K562 (cell line): ENCODE measurements around the gene TTC39C. TPM values are rescaled to one million over a fixed set of nuclear protein-coding genes. Genes with fewer than 3 reads are reported as not detected.

Experiments used
- ATAC-seq: fragments of 200-7000 bp; cut with Tn5 transposase; 3 replicates; pipeline ENCODE4 v1.9.1; 2020; ENCODE audit warnings: moderate library complexity
- BruUV-seq: library from RNA; stranded (reverse); fragments of 400-500 nt; replicated peaks from 2 replicates; lab custom pipeline; 2021; lab: Mats Ljungman, UMichigan
- CTCF ChIA-PET: fragments of 300-600 bp; formaldehyde crosslinking; extraction: SDS; loops from one replicate; lab custom pipeline; 2021; ENCODE audit warnings: low intra/inter-chr PET ratio; lab: Yijun Ruan, JAX
- POLR2A ChIA-PET: fragments of 300-600, 350-650 bp; sonication (Branson Sonifier 250); formaldehyde crosslinking; extraction: SDS; loops from one replicate; lab custom pipeline; 2021; ENCODE audit warnings: antibody characterized with exemption, inconsistent platforms; lab: Yijun Ruan, JAX
- DNase-seq, 4 experiments: peaks; one replicate each; pipeline versions ENCODE4 v3.0.0 to v3.0.0-alpha.2; 2011 to 2018; ENCODE audit warnings: low spot score in 3 of 4, mixed read lengths in 3 of 4; ENCODE audit errors: extremely low read depth in 1 of 4
- FAIRE-seq: peaks from 2 replicates; lab custom pipeline; 2011; peaks lifted over from hg19 to GRCh38; lab: Jason Lieb, UNC
- H2AFZ ChIP-seq: 2 replicates; pipeline ENCODE4 v1.6.0; 2011; ENCODE audit warnings: low read depth, low read length, control low read depth, inconsistent platforms
- H3K27ac ChIP-seq: fragments of 200-600 bp; 3 replicates; pipeline ENCODE4 v1.8.0; 2011; ENCODE audit warnings: low read depth, mild to moderate bottlenecking, control low read depth, inconsistent platforms, low read length, moderate library complexity, mixed read lengths; ENCODE audit errors: extremely low read depth
- H3K27me3 ChIP-seq, 2 experiments: fragments of 300-600 bp in 1 of 2; 2 replicates in 1 of 2; 3 replicates in 1 of 2; pipeline versions ENCODE4 v1.6.0 to v1.8.0; 2011; ENCODE audit warnings: inconsistent platforms in 2 of 2, low read length in 2 of 2, mild to moderate bottlenecking in 1 of 2, mixed read lengths in 1 of 2, moderate library complexity in 1 of 2; ENCODE audit not compliant: control insufficient read depth in 2 of 2, insufficient read depth in 2 of 2
- H3K36me3 ChIP-seq: fragments of 300-600 bp; 3 replicates; pipeline ENCODE4 v1.8.0; 2011; ENCODE audit warnings: mild to moderate bottlenecking, low read length, inconsistent platforms; ENCODE audit not compliant: control insufficient read depth, insufficient read depth
- H3K4me1 ChIP-seq, 2 experiments: fragments of 200-600 bp in 1 of 2; replicated peaks in 1 of 2; 2 replicates in 1 of 2; 3 replicates in 1 of 2; pipeline versions ENCODE4 v1.5.1 to v1.8.0; 2011; ENCODE audit warnings: inconsistent platforms in 2 of 2, low read length in 2 of 2, mild to moderate bottlenecking in 1 of 2, mixed read lengths in 1 of 2, moderate library complexity in 1 of 2; ENCODE audit not compliant: control insufficient read depth in 2 of 2, insufficient read depth in 2 of 2
- H3K4me2 ChIP-seq: 2 replicates; pipeline ENCODE4 v1.6.1; 2011; ENCODE audit warnings: low read length, control low read depth, inconsistent platforms, mixed read lengths; ENCODE audit not compliant: insufficient read depth
- H3K4me3 ChIP-seq: fragments of 200-600 bp; sonication (generic), shearing (Covaris generic); 2 replicates; pipeline ENCODE4 v1.5.1; 2016; ENCODE audit warnings: control low read depth, inconsistent platforms
- H3K79me2 ChIP-seq: fragments of 200-600 bp; 3 replicates; pipeline ENCODE4 v1.8.0; 2011; ENCODE audit warnings: low read length, inconsistent platforms; ENCODE audit not compliant: control insufficient read depth, insufficient read depth
- H3K9ac ChIP-seq, 2 experiments: 2 replicates each; pipeline versions ENCODE4 v1.6.0 to v1.6.1; 2011; ENCODE audit warnings: low read depth in 2 of 2, low read length in 2 of 2, control low read depth in 1 of 2, inconsistent platforms in 1 of 2, mild to moderate bottlenecking in 1 of 2, mixed read lengths in 1 of 2; ENCODE audit not compliant: insufficient read depth in 1 of 2
- H3K9me1 ChIP-seq: one replicate; pipeline ENCODE4 v1.6.0; 2011; ENCODE audit warnings: inconsistent platforms, mild to moderate bottlenecking, low read length, moderate library complexity; ENCODE audit not compliant: control insufficient read depth, insufficient read depth
- H3K9me3 ChIP-seq: replicated peaks from 2 replicates; pipeline ENCODE4 v1.5.1; 2011; ENCODE audit warnings: low read depth, low read length, inconsistent platforms; ENCODE audit not compliant: control insufficient read depth, insufficient read depth
- H4K20me1 ChIP-seq: replicated peaks from 2 replicates; pipeline ENCODE4 v1.6.1; 2011; ENCODE audit warnings: low read length, inconsistent platforms, mixed read lengths; ENCODE audit not compliant: control insufficient read depth, insufficient read depth
- PCBP2 ChIP-seq: fragments of 200-400 bp; formaldehyde crosslinking; IDR thresholded peaks from 2 replicates; pipeline ENCODE4 v1.6.1; 2018; ENCODE audit warnings: low read length, low read depth, mild to moderate bottlenecking, moderate library complexity; ENCODE audit not compliant: poor library complexity, severe bottlenecking
- PURB ChIP-seq: sonication (generic); formaldehyde crosslinking; IDR thresholded peaks from 2 replicates; pipeline ENCODE4 v1.9.0; 2021; ENCODE audit warnings: low read depth, mild to moderate bottlenecking, missing genetic modification reagents
- SOX6 ChIP-seq: fragments of 450-650 bp; IDR thresholded peaks from 2 replicates; pipeline ENCODE4 v1.6.1; 2014; ENCODE audit warnings: mild to moderate bottlenecking
- TAF7 ChIP-seq: fragments of 450-650 bp; IDR thresholded peaks from 2 replicates; pipeline ENCODE4 v1.6.1; 2016; ENCODE audit warnings: missing genetic modification characterization, missing compliant biosample characterization
- TRIM25 ChIP-seq: fragments of 450-650 bp; IDR thresholded peaks from 2 replicates; pipeline ENCODE4 v1.7.0; 2016; ENCODE audit warnings: borderline replicate concordance
- ZBTB17 ChIP-seq: fragments of 450-650 bp; formaldehyde crosslinking; IDR thresholded peaks from 2 replicates; pipeline ENCODE4 v1.4.0; 2020; ENCODE audit warnings: mild to moderate bottlenecking
- ZNF12 ChIP-seq: sonication (generic); formaldehyde crosslinking; IDR thresholded peaks from 2 replicates; pipeline ENCODE4 v1.4.0; 2020; ENCODE audit warnings: mild to moderate bottlenecking, missing genetic modification reagents
- ZNF584 ChIP-seq: fragments of 200-800 bp; sonication (Bioruptor generic); IDR thresholded peaks from 2 replicates; pipeline ENCODE4 v1.6.1; 2016; ENCODE audit warnings: low read depth, mild to moderate bottlenecking, missing genetic modification characterization, missing compliant biosample characterization
- ZNF644 ChIP-seq: fragments of 200-800 bp; sonication (Bioruptor generic); IDR thresholded peaks from 2 replicates; pipeline ENCODE4 v1.6.1; 2016; ENCODE audit warnings: low read depth, missing genetic modification characterization, missing compliant biosample characterization
- WGBS: fragments of 100-300 bp; shearing (Covaris generic); methylation state at CpG from one replicate; pipeline ENCODE4 v1.1.6; 2016; ENCODE audit warnings: low coverage, mixed read lengths; ENCODE audit not compliant: insufficient coverage; ENCODE audit errors: missing lambda C conversion rate; 5-methylcytosine and 5-hydroxymethylcytosine counted together
- in situ Hi-C: fragments of 300-500 bp; cut with MboI; formaldehyde crosslinking; loops from 4 replicates; pipeline ENCODE4 v1.15.0; 2018; ENCODE audit warnings: inconsistent platforms, mixed read lengths
- intact Hi-C: fragments of 100-400 bp; cut with micrococcal nuclease; formaldehyde crosslinking; loops from 2 replicates; pipeline ENCODE4 v1.14.2; 2022
- polyA plus RNA-seq, 8 experiments: library from polyadenylated mRNA; depleted of rRNA in 4 of 8; stranded (reverse) in 5 of 8; unstranded in 3 of 8; fragments of >200 nt; fragmentation: Nextera tagmentation in 2 of 8; fragmentation: Illumina TruSeq in 1 of 8; extraction: Ambion mirVana in 2 of 8; extraction: Trizol in 1 of 8; gene quantifications; 2 replicates each; pipeline versions ENCODE4 v1.2.1 to v1.2.3, GENCODE V29; 2011 to 2014; ENCODE audit warnings: inconsistent platforms in 1 of 8, missing spikeins in 1 of 8
- total RNA-seq, 7 experiments: library from RNA; depleted of rRNA in 6 of 7; stranded (reverse); fragments of >200 nt in 6 of 7; fragmentation: Illumina TruSeq in 2 of 7; extraction: Trizol in 2 of 7; gene quantifications; 2 replicates each; pipeline versions ENCODE4 v1.2.1 to v1.2.3, GENCODE V29; 2011 to 2021; ENCODE audit warnings: low replicate concordance in 1 of 7

Gene TTC39C
- total and polyA plus RNA-seq, 9 of the 15 experiments (the other 6 are each of a cell fraction or from before 2014, with no cell fraction given): 0.01 to 0.58 (median 0.18) TPM; not detected in 5

GRCh38 chr18:24120676-24121075 is 106.1 kb downstream of the TTC39C start:
- Histone ChIP-seq H3K4me2 (no peak overlapping the region), H3K9me3 (no peaks in the 10 kb centered on the region), H2AFZ (no peak overlapping the region), H3K27ac (no peak overlapping the region), H3K36me3 (no peaks in the 10 kb centered on the region), H4K20me1 (no peaks in the 10 kb centered on the region)
- FAIRE-seq (no peak), DNase-seq (no peak)
- TF ChIP-seq PCBP2 (no peak), TAF7 (tag) (no peak)
- TF ChIP-seq, all 486 proteins: peak for 0
- Histone ChIP-seq H3K9ac (no peak overlapping the region), H3K4me3 (no peak overlapping the region), H3K79me2 (no peaks in the 10 kb centered on the region), H3K4me1 (no peaks in the 10 kb centered on the region), H3K9me1 (no peaks in the 10 kb centered on the region), H3K27me3 (no peaks in the 10 kb centered on the region)
- intact Hi-C loops (no loop called here), in situ Hi-C loops (no loop called here)
- ChIA-PET CTCF (no interaction called here), POLR2A (no interaction called here)
- no peak for ATAC-seq
- WGBS: 0% methylated on average over 4 of the region's 4 CpGs
- no TSS peak for BruUV-seq

GRCh38 chr18:24121625-24122024 is 107.1 kb downstream of the TTC39C start:
- ATAC-seq (no peak), FAIRE-seq (no peak), DNase-seq (no peak)
- no peak overlapping the region for H3K27ac ChIP-seq
- no peak overlapping the region for H3K4me3 ChIP-seq
- no peaks in the 10 kb centered on the region for H3K79me2 ChIP-seq
- no peaks in the 10 kb centered on the region for H3K9me1 ChIP-seq
- BruUV-seq: no TSS peak
- no peak overlapping the region for H3K4me2 ChIP-seq
- intact Hi-C loops: no loop called here
- WGBS: 0% methylated on average over 2 of the region's 2 CpGs
- H3K27me3 ChIP-seq: no peaks in the 10 kb centered on the region
- no peaks in the 10 kb centered on the region for H4K20me1 ChIP-seq
- H3K9ac ChIP-seq: no peak overlapping the region
- no peaks in the 10 kb centered on the region for H3K36me3 ChIP-seq
- H3K4me1 ChIP-seq: no peaks in the 10 kb centered on the region
- CTCF ChIA-PET: no interaction called here
- TF ChIP-seq ZNF584 (CRISPR knock-in tag): no peak
- TF ChIP-seq ZBTB17 (CRISPR knock-in tag): no peak
- no peak for TF ChIP-seq PURB (CRISPR knock-in tag)
- no peak for TF ChIP-seq SOX6
- no peak for TF ChIP-seq ZNF644 (tag)
- no peak for TF ChIP-seq ZNF12
- TF ChIP-seq TRIM25: no peak
- H3K9me3 ChIP-seq: no peaks in the 10 kb centered on the region
- POLR2A ChIA-PET: no interaction called here
- H2AFZ ChIP-seq: no peak overlapping the region
- in situ Hi-C loops: no loop called here
